ENCODE measurements around the gene SF3B2. TPM values are rescaled to one million over a fixed set of nuclear protein-coding genes. Genes with fewer than 3 reads are reported as not detected.
A peak's percentile ranks its signal among the peaks of the same experiment; 100 is the strongest.

The SF3B2 gene
- total and polyA plus RNA-seq, 9 of the 15 experiments (the other 6 are each of a cell fraction or from before 2014, with no cell fraction given) = 58.3 to 248 (median 157) TPM

DNA sequence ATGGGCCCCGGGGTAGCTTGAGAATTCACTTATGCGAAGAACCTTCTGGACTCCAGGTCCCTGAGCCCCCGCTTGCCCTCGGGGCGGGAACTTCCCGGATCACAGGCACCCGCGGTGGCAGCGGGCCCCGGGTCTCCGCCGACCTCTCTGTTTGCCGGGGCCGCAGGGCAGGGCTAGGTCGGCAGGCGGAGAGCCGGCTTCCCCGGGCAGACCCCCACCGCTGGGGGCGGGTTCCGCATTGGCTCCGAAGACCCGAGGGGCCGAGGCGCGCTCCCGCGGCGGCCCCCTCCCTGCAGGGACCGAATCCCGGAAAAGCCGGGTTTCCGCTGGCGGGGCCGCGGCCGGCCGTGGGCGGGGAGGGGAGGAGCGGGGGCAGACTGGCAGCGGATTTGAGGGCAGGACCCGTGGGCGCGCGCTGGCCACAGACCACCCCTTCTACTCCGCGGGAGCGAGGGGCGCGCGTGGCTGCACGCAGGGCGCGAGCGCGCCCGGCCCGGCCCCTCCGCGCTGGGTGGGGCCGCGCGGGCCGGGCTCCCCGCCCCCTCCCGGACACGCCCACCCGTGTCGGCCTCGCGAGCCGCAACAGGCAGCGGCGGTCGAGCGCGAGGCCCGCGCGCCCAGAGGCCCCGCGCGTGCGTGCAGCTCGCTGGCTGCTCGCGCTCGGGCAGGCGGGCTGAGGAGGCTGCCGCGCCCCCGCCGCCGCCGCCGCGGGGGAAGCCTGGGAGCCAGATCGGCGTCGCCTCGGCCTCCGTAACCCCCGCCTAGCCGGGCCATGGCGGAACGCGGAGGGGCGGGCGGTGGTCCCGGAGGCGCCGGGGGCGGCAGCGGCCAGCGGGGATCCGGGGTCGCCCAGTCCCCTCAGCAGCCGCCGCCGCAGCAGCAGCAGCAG is 17.8 kb downstream of the SF3B2 start, which contains the start of gene PACS1 (continued):
- no peak for TF ChIP-seq TEAD2 (tag; IDR thresholded peaks at IDR 0.05)
- TF ChIP-seq, protein P1, sequence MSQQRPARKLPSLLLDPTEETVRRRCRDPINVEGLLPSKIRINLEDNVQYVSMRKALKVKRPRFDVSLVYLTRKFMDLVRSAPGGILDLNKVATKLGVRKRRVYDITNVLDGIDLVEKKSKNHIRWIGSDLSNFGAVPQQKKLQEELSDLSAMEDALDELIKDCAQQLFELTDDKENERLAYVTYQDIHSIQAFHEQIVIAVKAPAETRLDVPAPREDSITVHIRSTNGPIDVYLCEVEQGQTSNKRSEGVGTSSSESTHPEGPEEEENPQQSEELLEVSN (IDR thresholded peaks at IDR 0.05; ENCODE audit: borderline replicate concordance in 1 of 2, extremely low read depth in 1 of 2, insufficient read depth in 1 of 2, insufficient read length in 1 of 2, low read depth in 1 of 2, low read length in 1 of 2, poor library complexity in 1 of 2, severe bottlenecking in 1 of 2) = peak; percentile 60 to 86
- TF ChIP-seq NFXL1 (CRISPR knock-in tag; IDR thresholded peaks at IDR 0.05) = no peak
- no peak for TF ChIP-seq ZNF140 (CRISPR knock-in tag; IDR thresholded peaks at IDR 0.05)
- no peak for TF ChIP-seq TAF15 (IDR thresholded peaks at IDR 0.05; ENCODE audit: low read depth, low read length)
- TF ChIP-seq DDX20 (tag; IDR thresholded peaks at IDR 0.05; ENCODE audit: low read depth) = no peak
- TF ChIP-seq, protein P2, sequence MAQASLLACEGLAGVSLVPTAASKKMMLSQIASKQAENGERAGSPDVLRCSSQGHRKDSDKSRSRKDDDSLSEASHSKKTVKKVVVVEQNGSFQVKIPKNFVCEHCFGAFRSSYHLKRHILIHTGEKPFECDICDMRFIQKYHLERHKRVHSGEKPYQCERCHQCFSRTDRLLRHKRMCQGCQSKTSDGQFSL (CRISPR knock-in tag; IDR thresholded peaks at IDR 0.05) = no peak
- TF ChIP-seq, protein P2 (tag; IDR thresholded peaks at IDR 0.05) = no peak
- TF ChIP-seq SIN3A (IDR thresholded peaks at IDR 0.05; ENCODE audit: borderline replicate concordance in 2 of 2, control insufficient read depth in 1 of 2, low read depth in 2 of 2, low read length in 2 of 2) = peak; percentile 49 to 69; a peak in 2 of 4 replicates
- TF ChIP-seq, protein P3, sequence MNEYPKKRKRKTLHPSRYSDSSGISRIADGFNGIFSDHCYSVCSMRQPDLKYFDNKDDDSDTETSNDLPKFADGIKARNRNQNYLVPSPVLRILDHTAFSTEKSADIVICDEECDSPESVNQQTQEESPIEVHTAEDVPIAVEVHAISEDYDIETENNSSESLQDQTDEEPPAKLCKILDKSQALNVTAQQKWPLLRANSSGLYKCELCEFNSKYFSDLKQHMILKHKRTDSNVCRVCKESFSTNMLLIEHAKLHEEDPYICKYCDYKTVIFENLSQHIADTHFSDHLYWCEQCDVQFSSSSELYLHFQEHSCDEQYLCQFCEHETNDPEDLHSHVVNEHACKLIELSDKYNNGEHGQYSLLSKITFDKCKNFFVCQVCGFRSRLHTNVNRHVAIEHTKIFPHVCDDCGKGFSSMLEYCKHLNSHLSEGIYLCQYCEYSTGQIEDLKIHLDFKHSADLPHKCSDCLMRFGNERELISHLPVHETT (CRISPR knock-in tag; conservative IDR thresholded peaks at IDR 0.05 in 1 of 2, IDR thresholded peaks at IDR 0.05 in 1 of 2) = peak in 1 of 2 experiments; percentile 55; a peak in 1 of 4 replicates
- no peak for TF ChIP-seq TSC22D4 (tag; IDR thresholded peaks at IDR 0.05)
- TF ChIP-seq ZNF778 (CRISPR knock-in tag; IDR thresholded peaks at IDR 0.05) = no peak
- no peak for TF ChIP-seq TAL1 (IDR thresholded peaks at IDR 0.05)
- TF ChIP-seq, protein P4, sequence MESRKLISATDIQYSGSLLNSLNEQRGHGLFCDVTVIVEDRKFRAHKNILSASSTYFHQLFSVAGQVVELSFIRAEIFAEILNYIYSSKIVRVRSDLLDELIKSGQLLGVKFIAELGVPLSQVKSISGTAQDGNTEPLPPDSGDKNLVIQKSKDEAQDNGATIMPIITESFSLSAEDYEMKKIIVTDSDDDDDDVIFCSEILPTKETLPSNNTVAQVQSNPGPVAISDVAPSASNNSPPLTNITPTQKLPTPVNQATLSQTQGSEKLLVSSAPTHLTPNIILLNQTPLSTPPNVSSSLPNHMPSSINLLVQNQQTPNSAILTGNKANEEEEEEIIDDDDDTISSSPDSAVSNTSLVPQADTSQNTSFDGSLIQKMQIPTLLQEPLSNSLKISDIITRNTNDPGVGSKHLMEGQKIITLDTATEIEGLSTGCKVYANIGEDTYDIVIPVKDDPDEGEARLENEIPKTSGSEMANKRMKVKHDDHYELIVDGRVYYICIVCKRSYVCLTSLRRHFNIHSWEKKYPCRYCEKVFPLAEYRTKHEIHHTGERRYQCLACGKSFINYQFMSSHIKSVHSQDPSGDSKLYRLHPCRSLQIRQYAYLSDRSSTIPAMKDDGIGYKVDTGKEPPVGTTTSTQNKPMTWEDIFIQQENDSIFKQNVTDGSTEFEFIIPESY (CRISPR knock-in tag; IDR thresholded peaks at IDR 0.05) = no peak
- TF ChIP-seq SAP30 (IDR thresholded peaks at IDR 0.05; ENCODE audit: borderline replicate concordance, insufficient read depth, low read depth, low read length, poor library complexity, severe bottlenecking) = peak; percentile 9
- no peak for TF ChIP-seq ZNF717 (CRISPR knock-in tag; IDR thresholded peaks at IDR 0.05)
- no peak for TF ChIP-seq POLR2AphosphoS2 (IDR thresholded peaks at IDR 0.05; ENCODE audit: low read length)
- TF ChIP-seq SRSF3 (IDR thresholded peaks at IDR 0.05; ENCODE audit: insufficient read depth, low read length) = no peak
- TF ChIP-seq SIN3B (IDR thresholded peaks at IDR 0.05; ENCODE audit: low read depth) = 0 out of 2 replicates have a peak, but pooled peaks have one; percentile 56
- TF ChIP-seq NCOA6 (IDR thresholded peaks at IDR 0.05) = no peak
- no peak for TF ChIP-seq ZNF444 (CRISPR knock-in tag; IDR thresholded peaks at IDR 0.05)

Data from K562 (cell line).